SK-N-DZ (cell line): ENCODE data around the gene NCBP1. TPM values are rescaled to one million over a fixed set of nuclear protein-coding genes. Genes with fewer than 3 reads are reported as not detected.
A peak's percentile ranks its signal among the peaks of the same experiment; 100 is the strongest.
"Not testable (repeated sequence)": the region's sequence is repeated elsewhere in the genome, so short reads cannot be mapped to it uniquely, and the experiment has no call there.

Source experiments
- DNase-seq: peaks from one replicate; pipeline ENCODE4 v3.0.0-alpha.2; 2015; ENCODE audit warnings: low spot score
- polyA plus RNA-seq, 2 experiments: library from polyadenylated mRNA; depleted of rRNA; stranded (reverse); fragments of >200 nt; gene quantifications; 2 replicates each; pipeline ENCODE4 v1.2.3, GENCODE V29; 2014

NCBP1 gene
- 34.1 and 40.1 TPM in 2 replicates for polyA plus RNA-seq (2014; cell fraction: cytosol; rRNA removed)
- 33.2 and 34.7 TPM in 2 replicates for polyA plus RNA-seq (2014; cell fraction: nucleus; rRNA removed)

- DNase-seq = peak; percentile 96
Observed at GRCh38 chr9:97632985-97633858, at the start of gene NCBP1, which contains the start of gene TSTD2. Gene NCBP1 (plus strand): TSS chr9:97633821. CDS start chr9:97633882, 61 bp downstream. Gene TSTD2 (minus strand): TSS chr9:97633368. CDS start chr9:97627562, 5,806 bp downstream.

DNA sequence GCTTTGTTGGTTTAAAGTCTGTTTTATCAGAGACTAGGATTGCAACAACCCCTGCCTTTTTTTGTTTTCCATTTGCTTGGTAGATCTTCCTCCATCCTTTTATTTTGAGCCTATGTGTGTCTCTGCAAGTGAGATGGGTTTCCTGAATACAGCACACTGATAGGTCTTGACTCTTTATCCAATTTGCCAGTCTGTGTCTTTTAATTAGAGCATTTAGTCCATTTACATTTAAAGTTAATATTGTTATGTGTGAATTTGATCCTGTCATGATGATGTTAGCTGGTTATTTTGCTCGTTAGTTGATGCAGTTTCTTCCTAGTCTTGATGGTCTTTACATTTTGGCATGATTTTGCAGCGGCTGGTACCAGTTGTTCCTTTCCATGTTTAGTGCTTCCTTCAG is 48.8 kb upstream of the NCBP1 start:
- not testable (repeated sequence) for DNase-seq

GRCh38 chr9:97586909-97587308 is 46.7 kb upstream of the NCBP1 start:
- DNase-seq = not testable (repeated sequence)

DNA sequence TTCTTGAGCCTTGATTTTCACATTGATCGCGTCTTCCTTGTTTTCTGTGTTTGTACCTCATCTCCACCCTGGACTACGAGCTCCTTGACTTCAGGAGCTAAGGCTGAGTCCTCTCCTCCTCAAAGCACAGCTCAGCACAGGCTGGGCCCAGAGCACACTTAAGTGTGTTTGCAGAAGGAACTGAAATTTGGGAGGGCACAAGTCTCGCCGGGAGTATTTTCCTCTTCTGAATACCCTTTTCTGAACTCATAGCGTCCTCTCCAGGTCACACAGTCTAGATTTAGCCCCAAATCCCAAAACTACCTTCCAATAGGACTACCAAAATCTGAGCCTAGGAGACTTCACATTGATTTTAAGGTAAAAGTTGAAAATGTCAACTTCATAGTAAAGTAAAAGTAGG is 42.1 kb upstream of the NCBP1 start:
- DNase-seq = no peak

- DNase-seq = no peak
Observed at GRCh38 chr9:97592126-97592525, 41.5 kb upstream of the NCBP1 start.

GRCh38 chr9:97593960-97594359 is 39.7 kb upstream of the NCBP1 start:
- no peak for DNase-seq

- DNase-seq = no peak
Observed at GRCh38 chr9:97594381-97594921, 39.2 kb upstream of the NCBP1 start.

DNA sequence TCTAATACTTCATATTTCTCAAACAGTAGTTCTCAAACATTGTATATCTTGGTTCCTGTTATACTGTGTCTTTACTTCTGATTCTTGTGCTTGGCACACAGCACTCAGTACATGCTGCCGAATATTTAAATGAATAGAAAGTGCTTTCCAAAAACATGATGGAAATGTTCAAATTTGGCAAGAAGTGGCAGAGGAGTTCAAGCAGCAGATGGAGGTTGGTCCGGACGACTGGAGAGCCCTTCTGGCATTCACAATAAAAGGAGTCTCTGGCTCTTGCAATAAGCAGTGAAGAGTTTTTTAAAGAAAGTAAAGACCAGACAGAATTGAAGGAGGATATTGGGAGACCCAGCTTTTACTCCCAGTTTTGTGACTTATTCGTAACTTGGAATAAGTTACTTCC is 36.7 kb upstream of the NCBP1 start:
- DNase-seq = no peak

GRCh38 chr9:97598461-97599288 is 34.9 kb upstream of the NCBP1 start:
- DNase-seq = peak; percentile 82

GRCh38 chr9:97599314-97599846 is 34.2 kb upstream of the NCBP1 start:
- no peak for DNase-seq

DNA sequence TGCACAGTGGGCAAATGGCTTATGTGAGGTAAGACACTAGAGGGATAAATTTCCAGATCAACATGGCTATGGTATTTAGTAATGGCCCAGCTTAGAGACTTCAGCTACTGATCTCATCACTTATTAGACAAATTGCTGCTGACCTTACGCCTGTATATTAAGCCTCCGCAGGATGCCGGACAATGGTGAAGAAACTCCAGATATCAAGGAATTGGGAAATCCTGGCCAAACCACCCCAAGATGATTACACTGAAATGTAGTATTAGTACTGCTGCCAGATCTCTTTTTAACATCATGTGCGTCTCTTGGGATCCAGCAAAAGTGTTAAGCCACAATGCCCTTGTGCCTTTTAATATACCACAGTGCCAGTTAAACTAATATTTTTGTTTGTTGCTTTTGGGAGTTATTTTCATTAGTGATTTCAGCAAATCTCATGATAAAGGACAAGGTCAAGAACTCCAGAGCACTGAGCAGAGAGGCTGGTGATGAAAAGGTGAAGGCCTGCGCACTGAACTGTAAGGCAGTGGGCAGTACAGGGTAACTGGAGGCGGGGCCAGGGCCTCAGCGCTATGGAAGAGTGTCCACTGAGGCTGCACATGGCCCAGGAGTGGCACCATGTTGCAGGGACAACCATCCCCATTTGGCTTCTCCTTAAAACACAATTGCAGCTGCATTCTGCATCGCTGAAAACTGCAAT is 32.9 kb upstream of the NCBP1 start:
- DNase-seq = no peak

GRCh38 chr9:97601228-97601898 is 32.3 kb upstream of the NCBP1 start:
- no peak for DNase-seq

DNA sequence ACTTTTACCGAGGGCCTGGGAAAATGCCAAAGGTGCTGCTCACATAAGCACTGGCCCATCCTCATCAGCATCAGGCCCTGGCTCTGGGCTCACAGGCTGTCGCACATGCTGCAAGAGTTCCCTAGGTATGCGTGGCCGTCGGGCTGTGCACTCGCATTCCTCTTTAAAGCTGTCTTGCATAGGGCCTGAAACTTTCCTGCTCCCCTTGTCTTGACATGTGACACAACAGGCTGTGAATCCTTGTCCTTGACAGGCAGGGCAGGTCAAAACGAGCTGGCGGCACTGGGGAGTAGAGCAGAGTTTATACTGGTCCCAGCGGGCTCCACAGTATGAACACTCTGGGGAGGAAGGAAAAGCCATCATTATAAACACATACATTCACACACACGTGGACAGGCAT is 31.2 kb upstream of the NCBP1 start:
- DNase-seq = no peak

GRCh38 chr9:97604901-97605645 is 28.5 kb upstream of the NCBP1 start:
- DNase-seq = no peak

GRCh38 chr9:97615439-97616072 is 18.1 kb upstream of the NCBP1 start:
- DNase-seq = peak; percentile 48

DNA sequence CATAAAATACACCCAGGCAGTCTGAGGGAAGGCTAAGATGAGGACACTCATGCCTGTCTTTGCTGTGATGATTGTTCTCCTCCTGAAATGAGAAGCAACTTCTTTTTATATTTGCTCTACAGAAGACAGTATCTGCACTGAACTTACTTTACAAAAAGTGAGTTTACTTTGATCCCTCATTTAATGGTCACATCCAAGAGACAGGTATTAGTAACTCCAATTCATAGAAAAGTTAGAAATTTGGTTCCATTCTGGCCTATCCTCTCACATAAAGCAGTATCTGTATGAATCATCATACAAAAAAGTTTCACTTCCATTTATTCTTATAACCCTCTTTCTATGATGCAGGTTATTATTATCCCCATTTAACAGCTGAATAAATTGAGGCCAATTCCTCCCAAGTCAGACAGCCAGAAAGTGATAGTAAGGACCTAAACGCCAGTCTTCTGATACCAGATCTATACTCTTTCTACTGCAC is 15.6 kb upstream of the NCBP1 start:
- no peak for DNase-seq

DNA sequence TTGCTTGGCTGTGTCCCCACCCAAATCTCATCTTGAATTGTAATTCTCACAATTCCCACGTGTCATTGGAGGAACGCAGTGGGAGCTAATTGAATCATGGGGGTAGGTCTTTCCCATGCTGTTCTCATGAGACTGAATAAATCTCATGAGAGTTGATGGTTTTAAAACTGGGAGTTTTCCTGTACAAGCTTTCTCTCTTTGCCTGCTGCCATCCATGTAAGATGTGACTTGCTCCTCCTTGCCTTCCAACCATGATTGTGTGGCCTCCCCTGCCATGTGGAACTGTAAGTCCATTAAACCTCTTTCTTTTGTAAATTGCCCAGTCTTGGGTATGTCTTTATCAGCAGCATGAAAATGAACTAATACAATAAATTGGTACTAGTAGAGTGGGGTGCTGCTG is 13.6 kb upstream of the NCBP1 start:
- not testable (repeated sequence) for DNase-seq

DNA sequence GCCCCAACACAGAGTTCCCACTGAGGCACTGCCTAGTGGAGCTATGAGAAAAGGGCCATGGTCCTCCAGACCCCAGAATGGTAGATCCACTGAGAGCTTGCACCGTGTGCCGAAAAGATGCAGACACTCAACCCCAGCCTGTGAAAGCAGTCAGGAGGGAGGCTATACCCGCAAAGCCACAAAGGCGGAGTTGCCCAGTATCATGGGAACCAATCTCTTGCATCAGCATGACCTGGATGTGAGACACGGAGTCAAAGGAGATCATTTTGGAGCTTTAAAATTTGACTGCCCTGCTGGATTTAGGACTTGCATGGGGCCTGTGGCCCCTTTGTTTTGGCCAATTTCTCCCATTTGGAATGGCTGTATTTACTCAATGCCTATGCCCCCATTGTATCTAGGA is 11.1 kb upstream of the NCBP1 start:
- DNase-seq = not testable (repeated sequence)

GRCh38 chr9:97623946-97624345 is 9.7 kb upstream of the NCBP1 start:
- DNase-seq = no peak
